MM.1S (cell line): ENCODE measurements around the gene FKBP3.

Experiments
- DNase-seq: peaks from one replicate; pipeline ENCODE4 v3.0.0-alpha.2; 2015
- H2AFZ ChIP-seq: fragments of 300-600 bp; sonication (generic); 2 replicates; pipeline ENCODE4 v1.6.0; 2016; ENCODE audit warnings: antibody characterized with exemption, low read length
- H3F3A ChIP-seq: fragments of 300-600 bp; sonication (generic); 2 replicates; pipeline ENCODE4 v1.6.1; 2016; ENCODE audit warnings: mild to moderate bottlenecking, antibody characterized with exemption, low read length, moderate library complexity, mixed read lengths; ENCODE audit not compliant: insufficient read depth
- H3K27ac ChIP-seq: fragments of 300-600 bp; sonication (generic); 2 replicates; pipeline ENCODE4 v1.5.1; 2016; ENCODE audit warnings: mild to moderate bottlenecking, low read length
- H3K27me3 ChIP-seq: fragments of 300-600 bp; sonication (generic); replicated peaks from 2 replicates; pipeline ENCODE4 v1.6.0; 2016; ENCODE audit warnings: low read length; ENCODE audit not compliant: insufficient read depth
- H3K36me3 ChIP-seq: fragments of 300-600 bp; sonication (generic); replicated peaks from 2 replicates; pipeline ENCODE4 v1.6.1; 2016; ENCODE audit warnings: mild to moderate bottlenecking, low read length, mixed read lengths; ENCODE audit not compliant: insufficient read depth
- H3K4me1 ChIP-seq: fragments of 300-600 bp; sonication (generic); 2 replicates; pipeline ENCODE4 v1.6.1; 2016; ENCODE audit warnings: low read length, mixed read lengths
- H3K4me2 ChIP-seq: fragments of 300-600 bp; sonication (generic); 2 replicates; pipeline ENCODE4 v1.6.0; 2016; ENCODE audit warnings: low read depth, low read length
- H3K4me3 ChIP-seq: fragments of 300-600 bp; sonication (generic); 2 replicates; pipeline ENCODE4 v1.5.1; 2016; ENCODE audit warnings: low read length, mixed read lengths
- H3K79me2 ChIP-seq: fragments of 300-600 bp; sonication (generic); 2 replicates; pipeline ENCODE4 v1.6.1; 2016; ENCODE audit warnings: mixed run types, low read length, mixed read lengths
- H3K9ac ChIP-seq: fragments of 300-600 bp; sonication (generic); 2 replicates; pipeline ENCODE4 v1.6.1; 2016; ENCODE audit warnings: low read length, mixed read lengths
- H3K9me2 ChIP-seq: fragments of 300-600 bp; sonication (generic); replicated peaks from 2 replicates; pipeline ENCODE4 v1.6.1; 2016; ENCODE audit warnings: mild to moderate bottlenecking, low read length, mixed read lengths; ENCODE audit not compliant: insufficient read depth
- H3K9me3 ChIP-seq: fragments of 300-600 bp; sonication (generic); replicated peaks from 2 replicates; pipeline ENCODE4 v1.6.1; 2016; ENCODE audit warnings: mild to moderate bottlenecking, low read length, mixed read lengths; ENCODE audit not compliant: insufficient read depth
- H4K20me1 ChIP-seq: fragments of 300-600 bp; sonication (generic); 2 replicates; pipeline ENCODE4 v1.6.1; 2016; ENCODE audit warnings: mild to moderate bottlenecking, low read length, moderate library complexity, mixed read lengths; ENCODE audit not compliant: insufficient read depth
- EZH2 ChIP-seq: fragments of 300-600 bp; sonication (generic); optimal IDR thresholded peaks from 2 replicates; pipeline ENCODE3; 2017; ENCODE audit warnings: low read depth, mild to moderate bottlenecking, antibody characterized with exemption, low read length, mixed read lengths
- EZH2phosphoT487 ChIP-seq: fragments of 300-600 bp; sonication (generic); IDR thresholded peaks from 2 replicates; pipeline ENCODE4 v1.6.1; 2018; ENCODE audit warnings: antibody characterized with exemption, low read length
- TF ChIP-seq, protein P1 (sequence below): fragments of 300-600 bp; sonication (generic); IDR thresholded peaks from 2 replicates; pipeline ENCODE4 v1.5.1; 2016; ENCODE audit warnings: antibody characterized with exemption, low read length, mixed read lengths

Gene FKBP3

DNA sequence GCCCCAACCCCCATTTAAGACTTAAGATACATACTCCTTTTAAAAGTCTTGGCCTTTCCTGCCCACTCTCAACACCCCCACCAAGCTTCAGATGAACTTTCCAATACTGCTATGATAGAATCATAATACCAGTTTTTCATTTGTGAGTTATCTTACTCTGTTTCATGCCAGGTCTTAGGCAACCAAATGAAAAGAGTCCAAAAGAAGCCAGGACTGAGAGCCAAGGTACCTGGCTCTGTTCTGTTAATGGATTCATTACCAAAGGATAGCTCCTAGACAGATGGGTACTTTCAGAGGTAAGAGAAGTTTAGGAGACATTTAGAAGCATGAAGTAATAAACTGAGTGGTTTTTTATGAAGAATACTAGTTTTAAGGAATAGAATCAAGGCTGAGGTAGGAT is 35.6 kb upstream of the FKBP3 start:
- Histone ChIP-seq H3K79me2 (no peaks in the 10 kb centered on the region), H3F3A (no peaks in the 10 kb centered on the region), H3K4me3 (no peak overlapping the region), H3K27ac (no peak overlapping the region), H3K9me3 (no peaks in the 10 kb centered on the region), H3K9ac (no peak overlapping the region), H3K9me2 (no peaks in the 10 kb centered on the region), H3K4me1 (no peaks in the 10 kb centered on the region), H4K20me1 (no peaks in the 10 kb centered on the region), H3K36me3 (no peaks in the 10 kb centered on the region), H3K27me3 (no peaks in the 10 kb centered on the region), H2AFZ (no peak overlapping the region), H3K4me2 (no peak overlapping the region)
- DNase-seq, result no peak
- TF ChIP-seq EZH2phosphoT487 (no peak), EZH2 (no peak)
- TF ChIP-seq, protein P1, sequence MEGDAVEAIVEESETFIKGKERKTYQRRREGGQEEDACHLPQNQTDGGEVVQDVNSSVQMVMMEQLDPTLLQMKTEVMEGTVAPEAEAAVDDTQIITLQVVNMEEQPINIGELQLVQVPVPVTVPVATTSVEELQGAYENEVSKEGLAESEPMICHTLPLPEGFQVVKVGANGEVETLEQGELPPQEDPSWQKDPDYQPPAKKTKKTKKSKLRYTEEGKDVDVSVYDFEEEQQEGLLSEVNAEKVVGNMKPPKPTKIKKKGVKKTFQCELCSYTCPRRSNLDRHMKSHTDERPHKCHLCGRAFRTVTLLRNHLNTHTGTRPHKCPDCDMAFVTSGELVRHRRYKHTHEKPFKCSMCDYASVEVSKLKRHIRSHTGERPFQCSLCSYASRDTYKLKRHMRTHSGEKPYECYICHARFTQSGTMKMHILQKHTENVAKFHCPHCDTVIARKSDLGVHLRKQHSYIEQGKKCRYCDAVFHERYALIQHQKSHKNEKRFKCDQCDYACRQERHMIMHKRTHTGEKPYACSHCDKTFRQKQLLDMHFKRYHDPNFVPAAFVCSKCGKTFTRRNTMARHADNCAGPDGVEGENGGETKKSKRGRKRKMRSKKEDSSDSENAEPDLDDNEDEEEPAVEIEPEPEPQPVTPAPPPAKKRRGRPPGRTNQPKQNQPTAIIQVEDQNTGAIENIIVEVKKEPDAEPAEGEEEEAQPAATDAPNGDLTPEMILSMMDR, result no peak

DNA sequence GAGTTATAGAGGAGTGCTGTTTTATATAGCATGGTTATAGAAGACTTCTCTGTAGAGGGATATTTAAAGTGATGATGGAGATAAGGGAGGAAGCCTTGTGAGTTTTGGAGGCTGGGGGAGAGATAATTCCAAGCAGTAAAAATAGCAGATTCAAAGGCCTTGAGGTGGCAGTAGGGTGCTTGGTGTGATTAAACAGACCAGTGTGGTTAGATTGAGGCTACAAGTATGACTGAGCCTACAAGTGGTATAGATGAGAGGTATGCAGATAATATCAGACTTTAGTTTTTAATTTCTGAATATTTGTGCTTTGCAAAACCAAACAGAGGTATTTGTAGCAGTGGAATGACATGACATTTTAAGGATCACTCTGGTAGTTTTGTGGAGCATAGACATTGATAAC is 21.8 kb upstream of the FKBP3 start:
- Histone ChIP-seq H2AFZ (no peak overlapping the region), H3K27me3 (no peaks in the 10 kb centered on the region), H3K79me2 (no peaks in the 10 kb centered on the region), H3K9me2 (no peaks in the 10 kb centered on the region), H3F3A (no peaks in the 10 kb centered on the region), H4K20me1 (no peaks in the 10 kb centered on the region), H3K4me1 (no peaks in the 10 kb centered on the region), H3K36me3 (no peaks in the 10 kb centered on the region), H3K27ac (no peak overlapping the region), H3K4me2 (no peak overlapping the region), H3K4me3 (no peak overlapping the region), H3K9me3 (no peaks in the 10 kb centered on the region), H3K9ac (no peak overlapping the region)
- no peak for DNase-seq
- no peak for TF ChIP-seq EZH2phosphoT487
- TF ChIP-seq, protein P1, result no peak

DNA sequence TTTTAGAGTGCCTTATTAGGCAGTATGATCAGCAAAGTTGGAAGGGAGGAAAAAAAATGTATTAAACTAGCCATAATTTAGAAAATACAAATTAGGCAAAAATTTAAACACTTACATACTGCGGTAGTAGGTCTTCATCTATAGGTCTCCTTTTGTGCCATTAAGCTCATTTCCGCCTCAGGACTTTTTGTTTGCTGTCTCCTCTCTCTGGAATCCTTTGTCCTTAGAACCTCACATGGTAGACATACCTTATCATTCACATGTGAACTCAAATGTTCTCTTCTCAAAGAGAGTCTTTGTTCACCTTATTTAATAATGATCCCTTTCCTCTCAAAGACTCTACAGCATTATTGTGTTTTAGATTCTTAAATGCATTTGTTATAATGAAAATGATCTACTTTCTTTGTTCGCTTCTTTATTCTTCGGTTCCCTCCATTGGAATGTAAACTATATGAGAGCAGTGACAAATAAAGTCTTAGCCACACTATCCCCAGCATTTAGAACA is 16.2 kb upstream of the FKBP3 start:
- Histone ChIP-seq H3K9me3 (no peaks in the 10 kb centered on the region), H3K27ac (no peak overlapping the region), H3K27me3 (no peaks in the 10 kb centered on the region), H4K20me1 (no peaks in the 10 kb centered on the region), H3K79me2 (no peaks in the 10 kb centered on the region), H3F3A (no peaks in the 10 kb centered on the region), H3K36me3 (no peaks in the 10 kb centered on the region), H2AFZ (no peak overlapping the region), H3K9ac (no peak overlapping the region), H3K4me3 (no peak overlapping the region), H3K4me2 (no peak overlapping the region), H3K9me2 (no peaks in the 10 kb centered on the region), H3K4me1 (no peaks in the 10 kb centered on the region)
- no peak for DNase-seq
- TF ChIP-seq, protein P1, result no peak
- TF ChIP-seq EZH2phosphoT487, result no peak
- TF ChIP-seq EZH2, result no peak
